HG02840 (cell line): Measurements from ENCODE around the gene RNF111.
"Not testable (repeated sequence)": the region's sequence is repeated elsewhere in the genome, so short reads cannot be mapped to it uniquely, and the experiment has no call there.

Experiments used
- ATAC-seq: cut with Tn5 transposase; IDR thresholded peaks from one replicate; pipeline ENCODE4 v1.9.1; 2021; ENCODE audit warnings: mild to moderate bottlenecking, moderate library complexity, moderate number of reproducible peaks; ENCODE audit not compliant: unreplicated experiment, low FRiP score

RNF111 gene

DNA sequence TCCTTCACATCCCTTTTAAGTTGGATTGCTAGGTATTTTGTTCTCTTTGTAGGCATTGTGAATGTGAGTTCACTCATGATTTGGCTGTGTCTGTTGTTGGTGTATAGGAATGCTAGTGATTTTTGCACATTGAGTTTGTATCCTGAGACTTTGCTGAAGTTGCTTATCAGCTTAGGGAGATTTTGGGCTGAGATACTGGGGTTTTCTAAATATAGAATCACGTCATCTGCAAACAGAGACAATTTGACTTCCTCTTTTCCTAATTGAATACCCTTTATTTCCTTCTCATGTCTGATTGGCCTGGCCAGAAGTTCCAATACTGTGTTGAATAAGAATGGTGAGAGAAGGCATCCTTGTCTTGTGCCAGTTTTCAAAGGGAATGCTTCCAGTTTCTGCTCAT, 139.8 kb downstream of the RNF111 start:
- not testable (repeated sequence) for ATAC-seq

- no peak for ATAC-seq
Observed at GRCh38 chr15:59131456-59131855, 144.0 kb downstream of the RNF111 start.

- no peak for ATAC-seq
Observed at GRCh38 chr15:59131969-59132562, 144.6 kb downstream of the RNF111 start.

DNA sequence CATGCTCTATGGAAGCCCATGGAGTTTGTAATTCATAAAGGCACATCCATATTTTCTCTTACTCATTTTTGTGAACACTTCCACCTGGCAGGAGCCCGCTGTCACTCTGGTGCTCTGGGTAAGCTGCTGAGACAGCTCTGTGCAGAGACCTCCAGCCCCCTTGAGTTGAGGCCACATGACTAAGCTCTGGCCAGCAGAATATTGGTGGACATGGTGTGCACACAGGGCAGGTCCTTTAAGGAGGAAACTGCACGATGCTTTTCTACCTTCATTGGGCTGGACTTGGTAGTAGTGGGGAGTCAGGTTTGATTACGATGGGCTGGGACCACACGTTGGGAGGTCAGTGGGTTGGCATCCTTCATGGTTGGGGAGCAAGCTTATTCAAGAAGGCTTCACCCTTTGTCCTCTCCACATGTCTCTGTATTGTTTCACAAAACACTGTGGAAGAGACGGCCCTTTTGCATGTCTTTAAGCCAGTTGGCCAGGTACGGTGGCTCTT, 146.5 kb downstream of the RNF111 start:
- ATAC-seq, result no peak

DNA sequence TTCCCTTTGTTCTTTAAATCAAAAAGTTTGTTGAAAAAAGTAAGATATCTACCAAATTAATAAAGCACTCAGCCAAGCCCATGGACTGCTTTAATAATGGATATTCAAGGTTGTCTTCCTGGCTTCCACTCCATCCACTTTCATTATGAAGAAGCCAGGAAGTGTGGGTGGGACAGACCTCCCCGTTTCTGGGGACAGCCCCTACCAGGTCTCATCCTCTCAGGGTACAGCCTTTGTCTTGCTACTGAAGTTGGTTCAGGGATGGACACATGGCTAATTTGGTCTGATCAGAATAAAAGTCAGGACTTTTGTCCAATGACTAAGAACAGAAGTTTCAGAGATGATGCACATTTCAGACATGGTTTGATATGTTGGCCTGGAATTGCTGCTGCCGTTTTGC, 150.1 kb downstream of the RNF111 start:
- no peak for ATAC-seq

DNA sequence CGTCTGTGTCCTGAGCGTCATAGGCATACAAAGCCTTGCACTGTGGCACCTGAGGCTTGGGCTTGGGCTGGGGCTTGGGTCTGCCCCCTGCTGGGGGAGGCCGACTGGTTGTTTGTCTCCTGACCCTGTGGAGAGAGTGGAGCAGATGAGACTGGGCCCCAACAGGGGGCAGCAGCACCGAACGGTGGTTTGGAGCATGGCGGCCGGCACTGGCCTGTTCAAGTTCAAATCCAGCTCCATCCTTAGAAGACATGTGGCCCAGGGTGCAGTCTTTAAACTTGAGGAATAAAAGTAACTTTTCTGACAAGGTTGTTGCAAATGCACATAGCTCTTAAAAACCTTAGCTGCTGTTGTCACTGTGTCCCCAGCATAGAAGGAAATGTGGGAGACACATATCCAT, 150.8 kb downstream of the RNF111 start:
- no peak for ATAC-seq

- ATAC-seq, result no peak
Observed at GRCh38 chr15:59140422-59141226, 153.2 kb downstream of the RNF111 start.

- no peak for ATAC-seq
Observed at GRCh38 chr15:59143281-59143680, 155.8 kb downstream of the RNF111 start.

- ATAC-seq, result not testable (repeated sequence)
Observed at GRCh38 chr15:59144594-59144993, 157.1 kb downstream of the RNF111 start.
